Smooth muscle cell (in vitro differentiated cells): ENCODE data around the gene TIMM44. TPM values are rescaled to one million over a fixed set of nuclear protein-coding genes. Genes with fewer than 3 reads are reported as not detected.

ENCODE experiments used
- DNase-seq: peaks from one replicate; lab custom pipeline; 2025; ENCODE audit not compliant: unreplicated experiment; lab: John Stamatoyannopoulos, UW
- H2AFZ ChIP-seq: fragments of 200-600 bp; sonication (generic); 2 replicates; pipeline ENCODE4 v1.6.0; 2016; ENCODE audit warnings: antibody characterized with exemption, low read depth, mild to moderate bottlenecking
- H3F3A ChIP-seq: fragments of 200-600 bp; sonication (generic); 2 replicates; pipeline ENCODE4 v1.6.0; 2017; ENCODE audit warnings: antibody characterized with exemption, low read depth
- H3K27ac ChIP-seq: fragments of 200-600 bp; sonication (generic); 2 replicates; pipeline ENCODE4 v1.5.1; 2016; ENCODE audit warnings: low read depth, mild to moderate bottlenecking
- H3K27me3 ChIP-seq: fragments of 200-600 bp; sonication (generic); 2 replicates; pipeline ENCODE4 v1.6.1; 2016; ENCODE audit warnings: low read depth, mild to moderate bottlenecking
- H3K36me3 ChIP-seq: fragments of 200-600 bp; sonication (generic); 2 replicates; pipeline ENCODE4 v1.5.1; 2016; ENCODE audit warnings: low read depth
- H3K4me1 ChIP-seq: fragments of 200-600 bp; sonication (generic); 2 replicates; pipeline ENCODE4 v1.5.1; 2016; ENCODE audit warnings: low read depth
- H3K4me2 ChIP-seq: fragments of 200-600 bp; sonication (generic); 2 replicates; pipeline ENCODE4 v1.6.0; 2016; ENCODE audit warnings: mild to moderate bottlenecking
- H3K4me3 ChIP-seq: fragments of 200-600 bp; sonication (generic); 2 replicates; pipeline ENCODE4 v1.5.1; 2016; ENCODE audit warnings: mild to moderate bottlenecking
- H3K79me2 ChIP-seq: fragments of 200-600 bp; sonication (generic); 2 replicates; pipeline ENCODE4 v1.6.0; 2016; ENCODE audit warnings: low read depth, mild to moderate bottlenecking
- H3K9ac ChIP-seq: fragments of 200-600 bp; sonication (generic); 2 replicates; pipeline ENCODE4 v1.6.0; 2016; ENCODE audit warnings: low read depth
- H3K9me3 ChIP-seq: fragments of 200-600 bp; sonication (generic); replicated peaks from 2 replicates; pipeline ENCODE4 v1.5.1; 2016; ENCODE audit warnings: low read depth
- H4K20me1 ChIP-seq: fragments of 200-600 bp; sonication (generic); 2 replicates; pipeline ENCODE4 v1.6.0; 2016; ENCODE audit warnings: low read depth
- WGBS: methylation state at CpG from one replicate; pipeline ENCODE4 v1.1.7; 2016; ENCODE audit warnings: low lambda C conversion rate; 5-methylcytosine and 5-hydroxymethylcytosine counted together
- polyA plus RNA-seq: library from polyadenylated mRNA; unstranded; fragments of >200 nt; fragmentation: Nextera tagmentation; extraction: Ambion mirVana; gene quantifications from 2 replicates; pipeline ENCODE4 v1.2.1, GENCODE V29; 2016
- total RNA-seq: library from RNA; depleted of rRNA; stranded (reverse); fragments of >200 nt; gene quantifications from 2 replicates; pipeline ENCODE4 v1.2.3, GENCODE V29; 2014
- TF ChIP-seq, protein P1 (sequence below): fragments of 200-600 bp; sonication (generic); IDR thresholded peaks from 2 replicates; pipeline ENCODE4 v1.5.1; 2017; ENCODE audit warnings: borderline replicate concordance, mild to moderate bottlenecking, antibody characterized with exemption; ENCODE audit not compliant: insufficient read depth, poor library complexity, severe bottlenecking

The TIMM44 gene
- total and polyA plus RNA-seq, 2 experiments from 2014 or later, result 21.8 to 25.1 TPM

DNA sequence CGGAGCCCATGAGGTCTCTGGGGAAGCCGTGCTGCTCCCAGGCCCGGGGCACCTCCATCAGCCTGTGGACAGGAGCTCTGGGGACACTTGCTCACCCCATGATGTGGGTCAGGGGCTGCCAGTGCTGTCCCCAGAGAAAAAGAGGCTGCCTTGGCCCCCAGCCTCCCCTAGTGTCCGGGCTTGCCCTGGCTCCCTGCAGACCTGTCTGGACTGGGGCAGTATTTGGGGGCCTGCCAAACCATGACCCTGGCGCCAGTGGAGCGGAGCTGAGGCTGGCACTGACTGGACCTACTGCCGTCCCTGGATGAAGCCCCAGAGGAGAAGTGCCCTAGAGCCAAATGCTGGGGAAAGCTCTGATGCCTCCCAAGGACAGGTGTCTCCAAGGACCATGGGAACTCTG, 31.6 kb upstream of the TIMM44 start:
- no peak overlapping the region for H2AFZ ChIP-seq
- no peak overlapping the region for H3K4me3 ChIP-seq
- H4K20me1 ChIP-seq, result peaks cover 87% of the 10 kb centered on the region
- H3K36me3 ChIP-seq, result no peaks in the 10 kb centered on the region
- no peaks in the 10 kb centered on the region for H3F3A ChIP-seq
- H3K9ac ChIP-seq, result no peak overlapping the region
- no peak overlapping the region for H3K27ac ChIP-seq
- 98% methylated on average over 7 of the region's 7 CpGs for WGBS
- TF ChIP-seq, protein P1, sequence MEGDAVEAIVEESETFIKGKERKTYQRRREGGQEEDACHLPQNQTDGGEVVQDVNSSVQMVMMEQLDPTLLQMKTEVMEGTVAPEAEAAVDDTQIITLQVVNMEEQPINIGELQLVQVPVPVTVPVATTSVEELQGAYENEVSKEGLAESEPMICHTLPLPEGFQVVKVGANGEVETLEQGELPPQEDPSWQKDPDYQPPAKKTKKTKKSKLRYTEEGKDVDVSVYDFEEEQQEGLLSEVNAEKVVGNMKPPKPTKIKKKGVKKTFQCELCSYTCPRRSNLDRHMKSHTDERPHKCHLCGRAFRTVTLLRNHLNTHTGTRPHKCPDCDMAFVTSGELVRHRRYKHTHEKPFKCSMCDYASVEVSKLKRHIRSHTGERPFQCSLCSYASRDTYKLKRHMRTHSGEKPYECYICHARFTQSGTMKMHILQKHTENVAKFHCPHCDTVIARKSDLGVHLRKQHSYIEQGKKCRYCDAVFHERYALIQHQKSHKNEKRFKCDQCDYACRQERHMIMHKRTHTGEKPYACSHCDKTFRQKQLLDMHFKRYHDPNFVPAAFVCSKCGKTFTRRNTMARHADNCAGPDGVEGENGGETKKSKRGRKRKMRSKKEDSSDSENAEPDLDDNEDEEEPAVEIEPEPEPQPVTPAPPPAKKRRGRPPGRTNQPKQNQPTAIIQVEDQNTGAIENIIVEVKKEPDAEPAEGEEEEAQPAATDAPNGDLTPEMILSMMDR, result no peak
- no peaks in the 10 kb centered on the region for H3K27me3 ChIP-seq
- no peaks in the 10 kb centered on the region for H3K79me2 ChIP-seq
- no peak overlapping the region for H3K4me2 ChIP-seq
- H3K4me1 ChIP-seq, result no peaks in the 10 kb centered on the region
- no peaks in the 10 kb centered on the region for H3K9me3 ChIP-seq
- DNase-seq, result no peak

DNA sequence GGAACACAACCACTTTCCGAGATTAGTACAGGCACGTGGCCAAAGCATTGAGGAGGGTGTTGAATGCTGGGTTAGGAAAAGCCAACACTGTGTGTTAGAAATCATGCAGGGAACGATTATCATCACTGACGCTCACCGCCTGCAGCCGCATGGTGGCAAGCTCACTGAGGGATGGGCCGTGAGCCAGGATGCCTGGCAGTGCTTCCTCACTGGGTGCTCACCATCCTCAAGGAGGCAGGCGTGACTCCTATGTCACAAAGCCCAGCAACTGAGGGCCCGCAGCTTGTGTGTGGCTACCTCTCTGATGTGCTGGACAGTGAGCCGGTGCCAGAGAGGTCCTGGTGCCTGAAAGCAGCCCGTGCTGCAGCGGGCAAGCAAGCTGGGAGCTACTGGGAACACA, 30.4 kb upstream of the TIMM44 start:
- no peaks in the 10 kb centered on the region for H3K27me3 ChIP-seq
- no peaks in the 10 kb centered on the region for H3K9me3 ChIP-seq
- no peak for DNase-seq
- no peak overlapping the region for H3K9ac ChIP-seq
- no peaks in the 10 kb centered on the region for H3F3A ChIP-seq
- no peaks in the 10 kb centered on the region for H3K36me3 ChIP-seq
- whole genome bisulfite sequencing, result 99% methylated on average over 12 of the region's 12 CpGs
- TF ChIP-seq, protein P1, result no peak
- no peak overlapping the region for H3K4me3 ChIP-seq
- no peaks in the 10 kb centered on the region for H3K4me1 ChIP-seq
- no peak overlapping the region for H3K27ac ChIP-seq
- H3K4me2 ChIP-seq, result no peak overlapping the region
- no peaks in the 10 kb centered on the region for H3K79me2 ChIP-seq
- H4K20me1 ChIP-seq, result peaks cover 76% of the 10 kb centered on the region
- H2AFZ ChIP-seq, result no peak overlapping the region

DNA sequence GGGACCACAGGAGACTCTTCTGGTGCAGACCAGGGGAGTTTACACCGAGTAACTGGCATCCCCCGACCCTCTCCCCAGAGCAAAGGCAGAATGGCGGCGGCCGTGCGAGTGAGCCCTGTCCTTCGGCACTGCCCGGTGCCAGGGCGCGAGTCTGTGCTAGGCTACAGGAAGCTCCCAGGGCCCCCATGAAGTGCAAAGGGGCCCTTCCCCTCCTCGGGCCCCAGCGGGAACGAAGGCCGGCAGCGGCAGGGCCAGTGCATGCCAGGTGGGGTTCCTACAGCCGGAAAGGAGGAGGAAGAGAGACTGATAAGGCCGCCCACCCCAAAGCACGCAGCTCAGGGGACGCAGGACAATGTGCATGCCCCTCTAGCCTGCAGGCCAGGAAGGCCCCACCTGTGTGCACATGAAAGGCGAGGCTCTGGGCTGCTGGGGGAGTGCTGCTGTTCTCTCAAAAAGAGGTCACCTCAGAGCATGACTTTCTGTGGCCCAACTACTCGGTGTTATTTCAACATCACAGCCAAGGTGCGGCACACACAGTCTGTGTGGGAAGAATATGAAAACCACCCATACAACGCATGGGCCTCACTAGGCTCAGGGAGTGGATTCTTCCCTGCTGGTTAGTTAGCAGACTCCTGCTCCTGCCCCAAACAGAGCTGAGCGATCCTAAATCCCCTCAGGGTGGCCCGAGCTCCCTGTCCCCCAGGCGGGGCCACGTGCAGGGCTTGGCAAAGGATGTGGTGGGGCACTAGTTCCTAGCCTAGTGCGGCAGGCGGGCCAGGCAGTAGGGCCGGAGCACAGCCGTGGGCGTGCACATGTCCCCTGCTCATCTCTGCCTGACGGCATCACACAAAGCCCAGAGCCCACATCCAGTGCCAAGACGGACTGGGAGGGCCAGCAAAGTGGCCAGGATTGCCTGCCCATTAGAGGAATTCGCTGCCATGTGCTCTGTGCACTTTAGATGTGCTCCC, 28.4 kb upstream of the TIMM44 start:
- TF ChIP-seq, protein P1, result no peak
- Histone ChIP-seq H3K9ac (no peak overlapping the region), H3K4me1 (no peaks in the 10 kb centered on the region), H3K4me3 (no peak overlapping the region), H3F3A (peaks cover 6% of the 10 kb centered on the region), H2AFZ (no peak overlapping the region), H3K27me3 (no peaks in the 10 kb centered on the region), H3K79me2 (no peaks in the 10 kb centered on the region), H3K9me3 (no peaks in the 10 kb centered on the region), H4K20me1 (peaks cover 63% of the 10 kb centered on the region), H3K4me2 (no peak overlapping the region), H3K27ac (no peak overlapping the region), H3K36me3 (peaks cover 9% of the 10 kb centered on the region)
- WGBS, result 95% methylated on average over 35 of the region's 35 CpGs
- no peak for DNase-seq
